ENCODE data around the gene GCNT4. TPM values are rescaled to one million over a fixed set of nuclear protein-coding genes. Genes with fewer than 3 reads are reported as not detected.

GCNT4 gene
- total and polyA plus RNA-seq, 2 donors (not counting 3 experiments of a cell fraction or from before 2014, with no cell fraction given): not detected

DNA sequence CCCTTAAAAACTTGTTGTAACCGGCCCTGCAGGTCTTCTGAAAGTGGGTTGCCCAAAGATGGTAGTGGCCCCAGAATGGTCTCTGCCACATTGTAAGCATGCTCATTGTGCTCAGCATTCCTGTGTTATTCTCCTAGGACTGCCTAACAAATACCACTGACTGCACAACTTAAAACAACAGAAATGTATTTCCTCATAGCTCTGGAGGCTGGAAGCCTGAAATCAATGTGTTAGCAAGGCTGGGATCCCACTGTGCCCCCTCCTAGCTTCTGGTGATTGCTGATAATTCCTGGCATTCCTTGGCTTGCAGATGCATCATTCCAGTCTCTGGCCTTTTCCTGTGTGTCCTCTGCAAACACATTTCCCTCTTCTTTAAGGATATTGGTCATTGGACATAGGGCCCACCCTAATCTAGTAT is 3.4 kb upstream of the GCNT4 start:
- H3K9me1 ChIP-seq (replicated peaks; ENCODE audit: control insufficient read depth, extremely low read depth, insufficient read depth, low read length): no peaks in the 10 kb centered on the region
- no peak overlapping the region for H3K9ac ChIP-seq (replicated peaks; ENCODE audit: extremely low read depth, insufficient read depth, low read length)
- POLR2A ChIA-PET: no interaction called here
- intact Hi-C loops (cut with micrococcal nuclease) (loop anchor here (10.0 kb wide), 3 partner anchors 179 to 659 kb away; partner anchors contain the start of genes ANKRD31 and POC5), dilution Hi-C loops (cut with MboI; ENCODE audit: extremely low pct_ligation_motif_present, low sequenced_read_pairs) (no loop called here)
- no peaks in the 10 kb centered on the region for H3K36me3 ChIP-seq (ENCODE audit: control insufficient read depth in 2 of 2, extremely low read depth in 1 of 2, insufficient read depth in 2 of 2, low read length in 2 of 2)
- FAIRE-seq: no peak
- no peak overlapping the region for H3K27ac ChIP-seq (ENCODE audit: insufficient read depth, low read depth, low read length)
- BruUV-seq (replicated peaks): no TSS peak
- DNase-seq (ENCODE audit: low read depth, low spot score): no peak
- H3K27me3 ChIP-seq (ENCODE audit: control insufficient read depth in 2 of 2, insufficient read depth in 2 of 2, low read length in 2 of 2): peaks cover 0 to 1% of the 10 kb centered on the region in 2 experiments
- TF ChIP-seq JUN (IDR thresholded peaks at IDR 0.05; ENCODE audit: borderline replicate concordance, insufficient read depth, insufficient read length, low read depth): no peak
- TF ChIP-seq POLR2AphosphoS5 (IDR thresholded peaks at IDR 0.05; ENCODE audit: insufficient read depth, low read depth, low read length): no peak
- TF ChIP-seq, protein P1, sequence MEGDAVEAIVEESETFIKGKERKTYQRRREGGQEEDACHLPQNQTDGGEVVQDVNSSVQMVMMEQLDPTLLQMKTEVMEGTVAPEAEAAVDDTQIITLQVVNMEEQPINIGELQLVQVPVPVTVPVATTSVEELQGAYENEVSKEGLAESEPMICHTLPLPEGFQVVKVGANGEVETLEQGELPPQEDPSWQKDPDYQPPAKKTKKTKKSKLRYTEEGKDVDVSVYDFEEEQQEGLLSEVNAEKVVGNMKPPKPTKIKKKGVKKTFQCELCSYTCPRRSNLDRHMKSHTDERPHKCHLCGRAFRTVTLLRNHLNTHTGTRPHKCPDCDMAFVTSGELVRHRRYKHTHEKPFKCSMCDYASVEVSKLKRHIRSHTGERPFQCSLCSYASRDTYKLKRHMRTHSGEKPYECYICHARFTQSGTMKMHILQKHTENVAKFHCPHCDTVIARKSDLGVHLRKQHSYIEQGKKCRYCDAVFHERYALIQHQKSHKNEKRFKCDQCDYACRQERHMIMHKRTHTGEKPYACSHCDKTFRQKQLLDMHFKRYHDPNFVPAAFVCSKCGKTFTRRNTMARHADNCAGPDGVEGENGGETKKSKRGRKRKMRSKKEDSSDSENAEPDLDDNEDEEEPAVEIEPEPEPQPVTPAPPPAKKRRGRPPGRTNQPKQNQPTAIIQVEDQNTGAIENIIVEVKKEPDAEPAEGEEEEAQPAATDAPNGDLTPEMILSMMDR (IDR thresholded peaks at IDR 0.05; ENCODE audit: extremely low read depth in 1 of 2, insufficient read depth in 1 of 2, low read depth in 1 of 2, low read length in 2 of 2): no peak
- TF ChIP-seq MYC (IDR thresholded peaks at IDR 0.05; ENCODE audit: low read depth, low read length): no peak
- no peak for TF ChIP-seq FOS (IDR thresholded peaks at IDR 0.05; ENCODE audit: borderline replicate concordance, insufficient read depth, low read length)
- TF ChIP-seq GATA2 (IDR thresholded peaks at IDR 0.05; ENCODE audit: insufficient read depth, insufficient read length, low read depth, low read length): no peak
- TF ChIP-seq EZH2 (IDR thresholded peaks at IDR 0.05; ENCODE audit: borderline replicate concordance, low read depth, low read length, severe bottlenecking): no peak
- TF ChIP-seq, protein P2, sequence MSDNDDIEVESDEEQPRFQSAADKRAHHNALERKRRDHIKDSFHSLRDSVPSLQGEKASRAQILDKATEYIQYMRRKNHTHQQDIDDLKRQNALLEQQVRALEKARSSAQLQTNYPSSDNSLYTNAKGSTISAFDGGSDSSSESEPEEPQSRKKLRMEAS (IDR thresholded peaks at IDR 0.05; ENCODE audit: insufficient read depth, insufficient read length): no peak
- no peak overlapping the region for H3K4me3 ChIP-seq (replicated peaks in 1 of 3; ENCODE audit: insufficient read depth in 1 of 3, low read depth in 1 of 3, low read length in 3 of 3)
- H3K4me1 ChIP-seq (ENCODE audit: control insufficient read depth, extremely low read depth, insufficient read depth, low read length): peaks cover 14% of the 10 kb centered on the region
- CTCF ChIA-PET: no interaction called here
- no peaks in the 10 kb centered on the region for H4K20me1 ChIP-seq (replicated peaks; ENCODE audit: control insufficient read depth, extremely low read depth, insufficient read depth, low read length)
- H3K4me2 ChIP-seq (ENCODE audit: insufficient read depth, low read length): no peak overlapping the region
- H2AFZ ChIP-seq (ENCODE audit: low read depth, low read length): no peak overlapping the region
- H3K9me3 ChIP-seq (replicated peaks; ENCODE audit: control insufficient read depth, insufficient read depth, low read length): no peaks in the 10 kb centered on the region
- no peaks in the 10 kb centered on the region for H3K79me2 ChIP-seq (ENCODE audit: control insufficient read depth, insufficient read depth, low read length)
